NCI-H1417 (cell line): ENCODE measurements around the gene AFAP1.

Experiments
- DNase-seq, 3 experiments: peaks; one replicate each; lab custom pipeline; 2025; lab: John Stamatoyannopoulos, UW

AFAP1 gene

GRCh38 chr4:7755561-7755960 lies 184.1 kb downstream of the AFAP1 start:
- no peak for DNase-seq

- DNase-seq, result no peak
Observed at GRCh38 chr4:7754565-7755262, 184.9 kb downstream of the AFAP1 start.

GRCh38 chr4:7753931-7754465 lies 185.7 kb downstream of the AFAP1 start:
- no peak for DNase-seq

GRCh38 chr4:7753271-7753670 lies 186.4 kb downstream of the AFAP1 start:
- DNase-seq, result no peak

- no peak for DNase-seq
Observed at GRCh38 chr4:7752649-7753048, 187.0 kb downstream of the AFAP1 start.

DNA sequence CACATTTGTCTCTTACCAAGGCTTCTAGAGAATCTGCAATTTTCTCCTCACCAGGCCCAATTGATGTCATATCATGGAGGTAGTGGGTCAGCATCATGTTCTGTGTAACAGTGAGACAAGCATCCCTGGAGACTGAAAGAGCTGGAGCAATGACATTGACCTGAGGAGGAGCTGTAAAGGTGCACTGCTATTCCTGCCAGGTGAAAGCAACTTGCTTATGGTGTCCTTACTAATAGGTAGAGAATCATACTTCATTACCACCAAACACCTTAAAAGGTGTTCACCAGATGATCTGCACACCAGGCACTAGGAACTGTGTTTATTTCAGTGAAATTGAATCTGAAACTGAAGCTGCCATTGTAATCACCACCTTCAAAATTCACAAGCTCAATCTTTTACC lies 188.7 kb downstream of the AFAP1 start:
- DNase-seq, result no peak

DNA sequence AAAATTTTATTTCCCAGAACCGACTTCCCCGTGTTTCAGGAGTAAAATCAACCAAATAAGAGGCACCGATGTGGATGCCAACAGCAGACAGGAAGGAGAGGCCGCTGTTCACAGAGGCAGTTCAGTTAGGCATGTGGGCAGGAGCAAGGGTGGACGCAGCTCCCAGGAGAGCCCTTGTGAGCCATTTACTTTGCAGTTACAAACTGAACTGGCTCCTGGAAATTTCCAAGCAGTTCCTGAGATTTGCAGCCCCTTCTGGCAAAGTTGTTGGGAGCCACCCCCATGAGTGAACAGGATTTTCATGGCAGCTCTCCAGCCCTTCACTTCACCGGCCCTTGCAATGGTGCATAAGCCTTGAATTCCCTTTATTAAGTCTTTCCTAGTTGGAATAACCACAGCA lies 189.1 kb downstream of the AFAP1 start:
- DNase-seq, result no peak

GRCh38 chr4:7747566-7747965 lies 192.1 kb downstream of the AFAP1 start:
- DNase-seq, result no peak

GRCh38 chr4:7747062-7747385 lies 192.6 kb downstream of the AFAP1 start:
- DNase-seq, result no peak

DNA sequence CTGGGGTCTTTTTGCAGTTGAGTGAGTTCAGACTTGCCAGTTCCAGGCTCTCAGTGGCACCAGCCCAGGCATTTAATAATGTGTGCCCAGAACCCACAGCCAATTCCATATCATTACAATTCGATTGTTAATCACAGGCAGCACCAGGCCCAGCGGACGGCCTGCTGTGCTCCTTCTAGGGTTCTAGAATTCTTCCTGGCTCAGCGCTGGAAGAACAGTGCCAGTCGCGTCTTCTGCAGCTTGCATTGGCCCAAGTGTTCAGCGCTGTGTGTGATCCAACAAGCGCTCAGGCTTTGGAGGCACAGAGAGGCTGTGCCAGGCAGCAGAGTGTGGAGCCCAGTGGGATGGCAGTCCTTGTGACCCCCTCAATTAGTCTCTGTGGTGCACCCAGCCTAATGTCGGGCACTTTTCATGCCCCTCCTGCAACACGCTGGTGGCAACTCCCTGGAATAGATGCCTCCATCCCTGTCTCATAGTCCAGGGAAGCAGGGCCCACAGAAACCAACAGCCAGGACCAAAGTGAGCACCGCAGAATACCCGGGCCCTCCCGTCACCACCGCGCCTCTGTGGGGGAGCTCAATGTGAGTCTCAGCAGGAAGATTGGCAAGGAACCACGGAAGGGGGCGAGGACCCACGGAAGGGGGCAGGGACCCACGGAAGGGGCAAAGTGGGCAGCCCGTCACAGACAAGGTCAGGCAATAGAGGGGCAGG lies 193.2 kb downstream of the AFAP1 start:
- DNase-seq, result no peak

DNA sequence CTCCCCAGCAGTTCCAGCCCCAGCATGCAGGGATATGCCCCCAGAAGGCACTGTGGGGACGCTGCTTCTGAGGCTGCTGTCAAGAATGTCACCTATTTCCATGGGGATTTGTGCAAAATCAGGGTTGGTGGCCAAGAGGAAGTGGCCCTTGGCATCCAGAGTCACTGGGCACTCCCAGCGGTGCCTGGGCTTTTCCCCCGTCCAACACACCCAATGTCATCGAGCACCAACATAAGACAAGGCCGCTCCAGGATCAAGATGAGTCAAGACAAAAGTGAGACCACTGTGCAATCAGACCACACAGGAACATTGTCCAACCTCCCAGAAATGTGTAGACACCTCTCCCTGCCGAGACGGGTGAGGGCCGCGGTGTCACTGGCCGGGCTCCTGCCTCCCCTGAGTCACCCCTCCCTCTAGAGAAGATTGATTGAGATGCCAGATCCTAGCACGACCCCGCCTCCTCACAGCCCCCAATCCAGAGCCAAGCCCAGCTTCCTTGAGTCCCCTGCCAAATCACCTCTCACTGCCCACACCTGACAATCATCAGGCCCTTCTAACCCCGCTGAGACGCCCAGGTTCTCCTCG lies 194.3 kb downstream of the AFAP1 start:
- no peak for DNase-seq

- DNase-seq, result no peak
Observed at GRCh38 chr4:7744142-7744804, 195.4 kb downstream of the AFAP1 start.

GRCh38 chr4:7742807-7743280 lies 196.8 kb downstream of the AFAP1 start:
- no peak for DNase-seq

GRCh38 chr4:7741946-7742806 lies 197.5 kb downstream of the AFAP1 start:
- no peak for DNase-seq

DNA sequence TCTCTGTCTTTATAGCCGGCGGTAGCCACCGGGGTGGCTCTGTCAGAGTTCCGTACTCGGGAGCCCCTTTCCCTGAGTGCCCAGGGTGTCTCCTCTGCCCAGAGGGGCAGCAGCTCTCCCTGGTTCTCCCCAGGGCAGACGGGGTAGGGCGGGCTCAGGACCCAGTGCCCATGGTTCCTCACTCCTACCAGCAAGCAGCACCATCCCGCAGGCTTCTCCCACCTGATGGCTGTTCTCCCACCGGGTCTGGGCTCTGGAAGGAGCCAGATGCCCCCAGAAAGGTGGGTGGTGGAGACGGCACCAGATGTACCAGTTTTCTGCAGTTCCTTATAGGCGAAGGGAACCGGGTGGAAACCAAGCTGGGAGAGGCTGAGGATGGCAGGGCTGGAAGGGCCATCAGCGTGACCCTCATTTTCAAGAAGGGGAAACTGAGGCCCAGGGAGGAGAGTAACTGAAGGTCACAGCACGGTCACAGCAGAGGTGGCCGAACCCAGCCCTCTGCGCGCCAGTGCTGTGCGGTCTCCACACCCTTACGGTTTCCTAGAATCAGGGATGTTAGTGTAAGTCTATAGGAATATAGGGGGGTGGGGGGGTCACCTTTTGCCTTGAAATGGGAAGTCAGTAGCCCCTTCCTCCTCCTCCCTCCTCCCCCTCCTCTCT lies 198.7 kb downstream of the AFAP1 start:
- no peak for DNase-seq

GRCh38 chr4:7739918-7740865 lies 199.5 kb downstream of the AFAP1 start:
- no peak for DNase-seq

DNA sequence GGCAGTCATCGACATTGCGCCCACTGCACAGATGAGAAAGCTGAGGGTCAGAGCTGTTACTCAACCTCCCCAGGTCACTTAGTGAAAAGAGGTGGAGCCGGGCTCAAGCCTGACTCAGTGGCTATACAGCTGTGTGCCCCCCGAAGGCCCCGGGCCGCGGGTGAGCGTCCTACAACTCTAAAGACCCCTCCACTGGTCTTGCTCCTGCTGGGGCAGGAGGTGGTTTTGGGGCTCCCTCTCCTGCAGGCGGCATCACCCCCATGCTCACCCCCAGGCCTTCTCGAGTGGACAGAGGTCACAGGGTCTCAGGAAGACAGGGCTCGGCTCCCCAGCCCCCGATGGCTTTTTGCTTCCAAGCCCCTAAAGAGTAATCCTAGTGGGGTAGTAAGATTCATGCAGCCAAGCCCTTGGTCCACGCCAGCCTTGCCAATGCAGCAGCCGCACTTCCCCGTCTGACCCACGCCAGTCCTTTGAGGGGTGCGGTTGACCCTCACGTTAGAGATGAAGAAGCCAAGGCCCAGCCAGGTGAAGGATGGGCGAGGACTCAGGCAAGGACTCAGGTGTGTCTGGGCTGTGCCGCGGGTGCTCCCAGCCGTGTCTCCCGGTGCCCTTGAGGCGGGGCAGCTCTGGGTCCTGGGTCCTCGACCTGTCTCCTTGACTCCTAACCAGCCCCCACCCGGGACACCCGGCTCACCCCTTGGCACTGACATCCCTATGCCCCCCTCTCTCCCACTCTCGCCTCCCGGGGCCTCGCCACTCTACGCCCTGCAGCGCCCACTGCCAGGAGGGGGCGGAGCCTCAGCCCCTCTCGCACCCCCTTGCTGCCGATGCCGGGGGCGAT lies 200.4 kb downstream of the AFAP1 start:
- DNase-seq, result no peak

GRCh38 chr4:7738458-7739076 lies 201.1 kb downstream of the AFAP1 start:
- DNase-seq, result no peak
